Measurements from ENCODE around the gene EHF. TPM values are rescaled to one million over a fixed set of nuclear protein-coding genes. Genes with fewer than 3 reads are reported as not detected.

Gene EHF
- total RNA-seq, 6 experiments from 2014 or later, result 0.09 TPM; not detected in 5

DNA sequence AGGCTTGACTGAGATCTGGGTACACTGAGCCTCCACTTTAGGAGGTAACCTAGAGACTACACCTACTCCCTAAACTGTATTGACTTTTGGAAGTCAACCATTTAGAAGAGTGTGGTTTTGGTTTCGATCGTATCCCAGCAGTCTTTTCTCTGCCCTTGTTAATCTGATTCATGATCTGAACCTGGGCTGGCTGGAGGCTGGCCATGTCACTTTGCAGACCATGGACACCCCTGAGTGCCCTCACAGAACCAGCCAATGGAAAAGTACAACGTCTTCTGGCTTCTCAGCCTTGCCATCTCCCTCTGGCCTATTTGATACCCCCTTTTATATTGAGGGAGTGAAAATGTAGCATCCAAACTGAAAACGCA, 10.8 kb downstream of the EHF start:
- Mint-ChIP-seq H3K4me1 (ENCODE audit: low read depth) (peaks cover 54% of the 10 kb centered on the region), H3K27ac (no peak overlapping the region), H3K9me3 (no peaks in the 10 kb centered on the region), H3K4me3 (no peak overlapping the region), H3K36me3 (ENCODE audit: low read depth) (no peaks in the 10 kb centered on the region), H3K27me3 (ENCODE audit: insufficient read depth) (peaks cover 4% of the 10 kb centered on the region; the same call in 1 of the 2 replicates)
- TF ChIP-seq, protein P1, sequence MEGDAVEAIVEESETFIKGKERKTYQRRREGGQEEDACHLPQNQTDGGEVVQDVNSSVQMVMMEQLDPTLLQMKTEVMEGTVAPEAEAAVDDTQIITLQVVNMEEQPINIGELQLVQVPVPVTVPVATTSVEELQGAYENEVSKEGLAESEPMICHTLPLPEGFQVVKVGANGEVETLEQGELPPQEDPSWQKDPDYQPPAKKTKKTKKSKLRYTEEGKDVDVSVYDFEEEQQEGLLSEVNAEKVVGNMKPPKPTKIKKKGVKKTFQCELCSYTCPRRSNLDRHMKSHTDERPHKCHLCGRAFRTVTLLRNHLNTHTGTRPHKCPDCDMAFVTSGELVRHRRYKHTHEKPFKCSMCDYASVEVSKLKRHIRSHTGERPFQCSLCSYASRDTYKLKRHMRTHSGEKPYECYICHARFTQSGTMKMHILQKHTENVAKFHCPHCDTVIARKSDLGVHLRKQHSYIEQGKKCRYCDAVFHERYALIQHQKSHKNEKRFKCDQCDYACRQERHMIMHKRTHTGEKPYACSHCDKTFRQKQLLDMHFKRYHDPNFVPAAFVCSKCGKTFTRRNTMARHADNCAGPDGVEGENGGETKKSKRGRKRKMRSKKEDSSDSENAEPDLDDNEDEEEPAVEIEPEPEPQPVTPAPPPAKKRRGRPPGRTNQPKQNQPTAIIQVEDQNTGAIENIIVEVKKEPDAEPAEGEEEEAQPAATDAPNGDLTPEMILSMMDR (IDR thresholded peaks at IDR 0.05), result no peak
- DNase-seq, result no peak

DNA sequence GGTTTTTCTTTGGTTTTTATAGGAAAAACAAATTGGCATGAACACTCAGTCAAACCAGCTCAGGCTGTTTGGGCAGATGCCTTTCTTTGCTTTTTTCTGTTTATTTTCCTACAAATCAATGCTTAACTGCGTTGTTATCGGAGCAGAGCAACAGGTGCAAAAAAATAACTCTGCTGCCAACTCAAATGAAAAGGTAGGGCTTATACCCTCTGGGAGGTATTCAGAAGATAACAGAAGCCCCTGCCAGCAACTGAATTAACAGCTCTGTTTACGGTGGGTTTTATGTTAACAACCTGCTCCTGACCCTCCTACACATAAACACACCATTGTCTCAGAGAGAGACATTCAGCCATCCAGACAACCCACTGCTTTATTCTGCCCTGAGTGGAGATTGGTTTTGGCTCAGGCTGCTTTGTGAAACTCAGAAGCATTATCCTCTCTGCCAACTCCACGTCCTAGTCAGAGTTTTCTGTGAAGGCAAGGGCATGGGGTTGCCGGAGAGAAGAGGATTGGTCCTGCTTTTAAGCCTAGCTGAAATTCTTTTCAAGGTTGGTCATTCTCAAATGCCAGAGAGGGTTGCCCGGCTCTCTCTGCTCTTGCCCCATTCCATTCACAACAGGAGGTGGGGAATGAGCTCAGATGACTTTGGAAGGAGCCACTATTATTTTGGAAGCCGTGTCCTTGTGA, 11.4 kb downstream of the EHF start:
- TF ChIP-seq, protein P1 (IDR thresholded peaks at IDR 0.05), result no peak
- Mint-ChIP-seq H3K9me3 (no peaks in the 10 kb centered on the region), H3K27me3 (ENCODE audit: insufficient read depth) (peaks cover 4% of the 10 kb centered on the region; the same call in 1 of the 2 replicates), H3K4me1 (ENCODE audit: low read depth) (peaks cover 49% of the 10 kb centered on the region), H3K36me3 (ENCODE audit: low read depth) (no peaks in the 10 kb centered on the region), H3K27ac (peak overlapping the region; percentile 31; the same call in 1 of the 2 replicates), H3K4me3 (no peak overlapping the region)
- no peak for DNase-seq

DNA sequence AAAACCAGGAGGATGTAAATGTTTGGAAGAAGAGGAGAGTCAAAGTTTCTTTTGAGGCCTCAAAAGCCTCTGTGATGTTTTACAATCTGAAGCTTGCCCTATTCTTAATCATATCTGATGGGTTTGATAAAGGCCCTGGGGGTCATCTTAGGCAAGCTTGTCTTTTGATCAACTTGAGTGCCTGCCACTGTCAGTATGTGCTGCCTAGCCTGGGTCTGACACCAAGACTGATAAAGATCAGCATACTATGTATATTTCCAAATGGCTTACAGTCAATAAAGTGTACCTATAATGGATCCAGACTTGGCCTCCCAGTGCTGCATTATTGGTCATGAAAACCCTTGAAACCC, 12.7 kb downstream of the EHF start:
- Mint-ChIP-seq H3K9me3 (no peaks in the 10 kb centered on the region), H3K27ac (peak overlapping the region; percentile 62), H3K4me1 (ENCODE audit: low read depth) (peaks cover 49% of the 10 kb centered on the region), H3K4me3 (no peak overlapping the region), H3K27me3 (ENCODE audit: insufficient read depth) (peaks cover 4% of the 10 kb centered on the region; the same call in 1 of the 2 replicates), H3K36me3 (ENCODE audit: low read depth) (no peaks in the 10 kb centered on the region)
- no peak for DNase-seq
- TF ChIP-seq, protein P1 (IDR thresholded peaks at IDR 0.05), result no peak

DNA sequence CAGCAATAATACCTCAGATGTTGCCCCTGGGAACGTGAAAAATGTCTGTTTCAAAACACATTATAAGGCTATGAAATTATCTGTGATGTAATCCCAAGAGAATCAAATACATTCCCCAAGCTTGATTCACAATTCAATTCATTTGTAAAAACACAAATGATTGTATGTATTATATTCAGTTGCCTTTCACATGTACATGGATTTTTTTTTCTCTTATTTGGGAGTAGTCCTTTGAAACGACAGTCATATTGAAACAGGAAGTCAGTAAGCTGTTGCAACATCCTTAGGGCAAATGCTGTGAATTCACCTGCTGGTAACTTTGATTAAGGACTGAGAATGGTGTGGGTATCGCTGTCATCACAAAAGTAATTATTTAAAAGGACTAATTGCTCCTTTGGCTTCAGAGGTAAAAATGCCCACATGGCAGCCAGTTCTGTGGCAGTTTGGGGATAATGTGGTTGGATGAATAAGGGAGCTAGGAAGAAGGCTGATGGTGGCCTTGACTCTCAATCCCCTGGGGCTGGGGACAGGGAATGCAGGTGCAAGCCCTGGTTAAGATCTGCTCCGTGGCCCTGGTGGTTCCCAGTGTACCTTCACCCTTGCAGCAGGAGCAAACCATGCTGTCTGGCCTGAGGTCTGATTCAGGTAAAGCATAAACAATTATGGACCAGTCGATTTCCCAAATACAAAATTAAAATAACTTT, 13.2 kb downstream of the EHF start:
- Mint-ChIP-seq H3K4me1 (ENCODE audit: low read depth) (peaks cover 44% of the 10 kb centered on the region), H3K36me3 (ENCODE audit: low read depth) (no peaks in the 10 kb centered on the region), H3K9me3 (no peaks in the 10 kb centered on the region), H3K27me3 (ENCODE audit: insufficient read depth) (peaks cover 4% of the 10 kb centered on the region; the same call in 1 of the 2 replicates), H3K4me3 (no peak overlapping the region), H3K27ac (peak overlapping the region; percentile 62)
- TF ChIP-seq, protein P1 (IDR thresholded peaks at IDR 0.05), result no peak
- DNase-seq, result peak; percentile 25

DNA sequence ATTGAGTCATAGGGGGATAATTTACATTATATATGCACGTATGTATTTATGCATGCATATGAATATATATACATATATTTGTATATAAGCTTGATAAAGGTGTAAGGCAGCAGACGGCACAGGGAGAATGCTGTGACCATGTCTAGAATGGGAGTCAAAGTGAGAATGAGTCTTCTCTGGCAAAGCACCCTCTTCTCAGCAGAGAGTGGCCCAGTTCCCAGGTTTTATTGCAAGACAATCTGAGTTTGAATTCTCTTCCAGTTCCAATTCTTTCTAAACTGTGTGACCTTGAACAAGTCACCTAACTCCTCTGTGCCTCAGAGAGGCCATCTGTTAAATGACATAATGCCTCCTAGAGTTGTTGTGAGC, 13.8 kb downstream of the EHF start:
- Mint-ChIP-seq H3K27me3 (ENCODE audit: insufficient read depth) (peaks cover 4% of the 10 kb centered on the region; the same call in 1 of the 2 replicates), H3K4me1 (ENCODE audit: low read depth) (peaks cover 44% of the 10 kb centered on the region), H3K36me3 (ENCODE audit: low read depth) (no peaks in the 10 kb centered on the region), H3K4me3 (no peak overlapping the region), H3K27ac (no peak overlapping the region), H3K9me3 (no peaks in the 10 kb centered on the region)
- DNase-seq, result no peak
- TF ChIP-seq, protein P1 (IDR thresholded peaks at IDR 0.05), result no peak

Data from HFFc6 (cell line).